CD4-positive, alpha-beta T cell treated with Interleukin-6 for 4 hours (primary cell): ENCODE measurements around the gene ECT2L.
A peak's percentile ranks its signal among the peaks of the same experiment; 100 is the strongest.

ENCODE experiments used
- DNase-seq: peaks from one replicate; pipeline ENCODE4 v3.0.0-alpha.2; 2020; ENCODE audit warnings: mixed read lengths

The ECT2L gene

DNA sequence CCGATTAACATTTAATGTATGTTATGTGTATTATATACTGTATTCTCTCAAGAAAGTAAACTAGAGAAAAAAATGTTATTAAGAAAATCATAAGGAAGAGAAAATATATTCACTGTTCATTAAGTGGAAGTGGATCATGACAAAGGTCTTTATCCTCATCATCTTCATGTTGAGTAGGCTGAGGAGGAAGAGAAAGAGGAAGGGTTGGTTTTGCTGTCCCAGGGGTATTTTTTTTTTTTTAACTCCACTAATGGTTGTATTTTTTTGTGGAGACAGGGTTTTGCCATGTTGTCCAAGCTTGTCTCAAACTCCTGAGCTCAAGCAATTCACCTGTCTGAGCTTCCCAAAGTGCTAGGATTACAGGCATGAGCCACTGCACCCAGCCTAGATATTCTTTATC is 11.0 kb downstream of the ECT2L start:
- DNase-seq: no peak

DNA sequence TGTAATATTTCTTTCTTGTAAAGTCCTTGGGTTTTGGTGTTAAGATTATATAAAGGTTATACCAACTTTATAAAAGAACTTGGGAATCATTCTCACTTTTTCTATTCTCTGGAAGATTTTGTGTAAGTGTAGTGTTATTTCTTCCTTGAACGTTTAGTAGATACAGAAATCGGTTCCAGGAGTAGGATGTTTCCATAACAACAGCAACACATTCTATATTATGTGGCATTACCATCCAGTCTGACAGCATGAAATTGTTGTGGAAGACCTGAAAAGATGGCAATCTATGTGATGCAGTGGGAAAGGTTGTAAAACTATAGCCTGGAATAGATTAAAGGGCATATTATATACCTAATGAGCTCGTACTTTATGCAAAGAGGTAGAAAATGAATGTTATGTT is 13.8 kb downstream of the ECT2L start:
- DNase-seq: no peak

DNA sequence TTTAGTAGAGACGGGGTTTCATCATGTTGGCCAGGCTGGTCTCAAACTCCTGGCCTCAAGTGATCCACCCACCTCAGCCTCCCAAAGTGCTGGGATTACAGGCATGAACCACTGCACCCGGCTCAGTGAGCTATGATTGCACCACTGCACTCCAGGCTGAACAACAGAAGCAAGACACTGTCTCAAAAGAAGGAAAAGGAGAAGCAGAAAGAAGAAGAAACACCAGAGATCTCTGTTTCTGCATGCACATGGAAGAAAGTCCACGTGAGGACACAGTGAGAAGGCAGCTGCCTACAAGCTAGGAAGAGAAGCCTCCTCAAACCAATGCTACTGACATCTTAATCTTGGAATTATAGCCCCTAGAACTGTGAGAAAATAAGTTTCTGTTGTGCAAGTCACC is 16.0 kb downstream of the ECT2L start:
- no peak for DNase-seq

DNA sequence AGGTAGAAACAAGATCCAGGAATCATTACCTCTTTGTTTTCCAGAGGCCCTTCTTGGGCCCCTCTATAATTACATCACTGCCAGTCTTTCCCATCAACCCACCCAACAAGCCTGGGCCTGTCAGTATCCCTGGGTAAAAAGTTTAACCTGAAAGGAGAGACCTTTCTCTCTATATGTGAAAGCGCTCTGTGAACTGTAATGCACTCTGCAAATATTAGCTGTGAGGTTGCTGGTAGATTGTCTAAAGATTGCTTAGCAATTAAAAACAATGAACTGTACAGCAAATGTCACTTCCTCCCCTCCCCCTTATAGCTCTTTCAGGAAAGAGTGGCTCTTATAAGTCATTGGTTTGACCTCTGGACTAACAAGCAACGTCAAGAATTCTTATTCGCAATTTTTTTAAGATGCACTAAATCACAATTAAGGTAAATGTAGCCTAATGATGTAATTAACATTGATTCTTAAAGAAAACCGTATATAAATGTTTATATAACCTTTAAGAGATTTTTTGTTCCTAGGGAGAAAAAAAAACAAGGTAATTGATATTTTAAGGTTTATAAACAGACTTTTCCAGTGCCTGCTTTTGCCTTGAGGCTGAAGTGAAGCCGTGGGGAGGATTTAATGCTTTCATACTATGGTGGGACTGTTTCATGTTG is 18.4 kb downstream of the ECT2L start:
- no peak for DNase-seq

DNA sequence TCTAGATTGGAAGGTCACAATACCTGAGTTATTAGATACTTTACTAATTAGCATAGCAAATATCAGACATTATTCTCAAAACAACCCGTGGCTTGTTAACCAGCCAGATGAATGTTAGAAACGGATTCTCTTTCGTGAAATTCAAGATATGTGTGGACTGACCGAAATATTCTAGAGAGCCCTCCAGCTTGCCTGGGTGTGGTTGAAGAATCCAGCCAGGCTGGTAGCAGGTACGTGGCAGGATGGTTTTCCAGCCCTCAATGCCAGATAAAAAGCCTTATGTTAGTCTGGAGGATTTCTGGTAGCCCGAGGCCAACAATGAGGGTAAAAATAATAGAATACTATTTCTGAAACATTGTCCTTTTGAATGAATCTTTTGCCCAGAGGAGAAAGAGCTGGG is 19.3 kb downstream of the ECT2L start:
- DNase-seq: no peak

DNA sequence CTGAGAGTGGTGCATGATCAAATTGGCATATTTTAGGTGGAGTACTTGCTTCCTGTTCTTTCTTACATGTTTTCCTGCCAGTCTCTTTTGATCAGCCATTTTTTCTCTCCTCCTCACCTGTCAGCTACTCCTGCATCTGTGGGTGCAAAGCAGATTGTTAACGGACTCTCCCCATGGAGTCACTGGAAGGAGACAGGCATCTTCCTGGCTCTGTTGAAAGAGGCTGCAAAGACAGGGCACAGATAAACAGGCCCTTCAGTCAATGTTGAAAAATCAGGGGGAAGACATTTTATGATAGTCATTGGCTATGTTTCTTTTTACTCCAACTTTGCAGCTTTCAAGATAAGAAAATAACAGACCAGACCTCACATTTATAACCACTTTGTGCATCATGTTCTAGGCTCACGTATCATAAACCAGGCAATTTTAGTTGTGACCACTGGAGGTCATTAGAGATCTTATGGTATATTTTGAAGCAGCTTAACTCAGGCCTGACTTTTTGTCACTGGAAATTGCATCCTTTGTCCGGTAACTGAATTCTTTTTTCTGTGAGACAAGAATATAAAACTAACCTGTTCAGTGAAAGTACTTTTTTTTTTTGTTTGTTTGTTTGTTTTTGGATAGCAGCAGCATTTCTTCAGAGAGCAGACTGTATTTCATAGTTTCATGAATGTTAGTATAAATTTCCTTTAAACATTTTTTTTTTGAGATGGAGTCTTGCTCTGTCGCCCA is 20.1 kb downstream of the ECT2L start:
- DNase-seq: no peak

DNA sequence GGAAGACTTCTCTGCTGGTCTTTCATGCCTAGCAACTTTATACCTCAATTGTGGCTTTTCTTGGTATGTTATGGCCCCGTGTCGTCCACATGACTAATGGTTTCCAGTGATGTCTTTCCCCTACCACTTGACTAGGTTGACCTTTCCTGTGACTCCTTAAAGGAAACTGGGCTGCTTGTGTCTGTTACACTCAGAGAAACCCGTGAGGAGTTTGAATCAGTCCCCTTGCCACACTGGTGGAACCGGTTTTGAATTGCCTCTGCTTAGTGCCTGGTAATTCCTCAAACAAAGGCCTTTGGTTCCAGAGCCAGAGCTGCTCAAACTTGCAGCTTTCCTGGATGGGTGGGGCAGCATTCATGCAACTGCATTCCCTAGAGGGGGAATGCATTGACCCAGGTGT is 21.9 kb downstream of the ECT2L start:
- DNase-seq: no peak

DNA sequence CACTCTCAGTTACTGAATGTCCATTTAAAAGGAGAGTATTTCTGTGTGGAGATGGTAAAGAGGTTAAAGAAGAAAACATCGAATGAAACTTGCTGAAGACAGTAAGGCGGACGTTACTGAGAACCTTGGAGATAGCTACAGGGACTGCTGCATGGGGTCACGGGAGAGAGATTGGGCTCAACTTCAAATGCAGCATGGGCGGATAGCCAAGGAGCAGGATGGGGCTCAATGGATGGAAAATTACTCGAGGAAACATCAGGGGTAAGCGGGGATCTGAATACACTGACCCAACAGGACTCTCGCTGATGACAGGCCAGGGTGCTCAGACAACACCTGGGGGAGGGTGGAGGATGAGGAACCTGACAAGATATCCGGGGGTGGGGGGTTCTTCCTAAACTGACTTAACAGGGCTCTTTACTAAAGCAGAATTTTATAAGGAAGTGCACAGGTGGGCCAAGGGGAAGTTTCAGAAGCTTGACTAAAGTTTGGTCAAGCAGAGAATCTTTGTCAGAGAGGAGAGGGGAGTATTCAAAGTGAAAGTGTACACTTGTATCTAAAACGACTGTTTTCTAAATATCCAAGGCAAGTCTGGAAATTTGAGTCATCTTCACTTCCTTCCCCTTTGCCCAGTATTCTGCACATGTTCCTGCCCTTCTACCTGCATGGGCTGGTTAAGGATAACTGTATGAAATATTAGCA is 22.8 kb downstream of the ECT2L start:
- no peak for DNase-seq

DNA sequence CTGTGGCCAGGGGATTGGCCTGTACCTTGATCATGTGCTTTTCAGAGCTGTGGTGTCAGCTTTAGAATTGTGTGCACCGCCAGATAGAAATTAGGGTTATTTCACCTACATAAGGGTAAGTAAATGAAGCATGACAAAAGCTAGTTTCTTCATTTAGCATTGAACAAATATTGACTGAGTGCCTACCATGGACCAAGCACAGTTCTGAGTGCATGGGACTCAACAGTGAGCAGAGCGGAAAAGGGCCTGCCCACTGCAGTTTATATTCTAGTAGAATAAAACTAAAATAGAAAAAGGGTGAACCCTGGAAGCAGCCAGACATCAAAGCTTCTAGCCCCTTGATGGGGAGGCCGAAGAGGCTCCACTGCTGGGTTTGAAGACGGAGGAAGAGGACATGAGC is 25.6 kb downstream of the ECT2L start:
- no peak for DNase-seq

DNA sequence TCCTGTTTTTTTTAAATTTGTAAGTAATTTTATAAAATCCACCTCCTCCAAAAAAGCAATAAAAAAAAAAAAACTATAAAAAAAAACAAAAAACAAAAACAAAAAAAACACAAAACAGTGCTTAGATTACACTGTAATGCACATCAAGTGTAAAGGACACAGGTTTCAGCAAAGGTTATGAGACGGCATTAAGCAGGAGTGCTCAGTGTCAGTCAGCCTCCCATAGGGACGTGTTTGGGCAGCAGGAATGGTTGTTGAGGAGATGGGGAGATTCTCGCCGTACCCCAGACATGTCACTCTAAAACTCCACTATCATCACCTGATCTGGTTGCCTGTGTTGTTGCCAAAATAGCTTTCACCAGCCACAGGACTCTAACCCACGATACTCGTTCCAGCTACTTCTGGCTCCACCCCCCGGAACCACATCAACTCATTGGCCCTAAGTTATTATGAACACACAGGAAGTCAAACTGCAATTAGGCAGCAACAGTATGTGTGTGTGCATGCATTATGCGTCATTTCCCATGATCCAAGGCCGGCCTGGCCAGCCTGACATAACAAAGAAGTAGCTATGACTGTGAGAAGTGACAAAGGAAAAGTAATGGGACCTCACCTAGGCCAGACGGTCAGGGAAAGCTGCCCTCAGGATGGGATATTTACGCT is 28.7 kb downstream of the ECT2L start:
- peak; percentile 10 for DNase-seq

DNA sequence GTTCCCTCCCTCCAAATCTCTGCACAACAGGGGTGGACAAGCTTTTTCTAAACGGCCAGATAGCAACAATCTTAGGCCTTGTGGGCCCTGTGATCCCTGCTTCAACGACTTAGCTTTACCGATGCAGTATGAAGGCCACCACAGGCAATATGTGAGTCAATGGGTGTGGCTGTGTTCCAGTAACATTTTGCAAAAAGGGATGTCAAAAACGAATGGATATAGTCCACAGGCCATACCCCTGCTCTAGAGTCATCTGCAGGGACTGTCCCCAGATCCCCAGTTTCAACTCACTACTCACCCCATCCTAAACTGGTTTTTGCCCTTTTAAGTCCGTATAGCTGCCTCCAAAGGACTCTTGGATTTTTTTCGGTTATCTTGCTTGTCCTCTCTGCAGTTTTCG is 34.4 kb downstream of the ECT2L start:
- DNase-seq: no peak

DNA sequence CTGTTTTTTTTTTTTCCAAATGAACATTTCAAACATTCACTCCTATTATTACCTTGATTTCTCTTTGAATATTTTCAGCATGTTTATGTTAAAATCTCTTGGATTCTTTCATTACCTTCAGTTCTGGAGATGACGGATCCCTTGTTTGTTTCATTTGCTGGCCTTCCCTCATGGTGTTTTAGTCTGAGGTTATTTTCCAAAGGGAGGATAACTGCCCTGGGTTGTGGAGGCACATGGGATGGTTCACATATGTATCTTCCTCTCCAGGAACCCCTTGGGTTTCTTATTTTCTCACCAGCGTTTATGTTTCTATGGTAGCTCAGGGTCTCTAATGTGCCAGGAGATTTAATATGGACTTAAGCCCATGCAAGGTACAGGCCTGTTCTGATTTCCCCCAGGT is 36.3 kb downstream of the ECT2L start:
- DNase-seq: no peak

DNA sequence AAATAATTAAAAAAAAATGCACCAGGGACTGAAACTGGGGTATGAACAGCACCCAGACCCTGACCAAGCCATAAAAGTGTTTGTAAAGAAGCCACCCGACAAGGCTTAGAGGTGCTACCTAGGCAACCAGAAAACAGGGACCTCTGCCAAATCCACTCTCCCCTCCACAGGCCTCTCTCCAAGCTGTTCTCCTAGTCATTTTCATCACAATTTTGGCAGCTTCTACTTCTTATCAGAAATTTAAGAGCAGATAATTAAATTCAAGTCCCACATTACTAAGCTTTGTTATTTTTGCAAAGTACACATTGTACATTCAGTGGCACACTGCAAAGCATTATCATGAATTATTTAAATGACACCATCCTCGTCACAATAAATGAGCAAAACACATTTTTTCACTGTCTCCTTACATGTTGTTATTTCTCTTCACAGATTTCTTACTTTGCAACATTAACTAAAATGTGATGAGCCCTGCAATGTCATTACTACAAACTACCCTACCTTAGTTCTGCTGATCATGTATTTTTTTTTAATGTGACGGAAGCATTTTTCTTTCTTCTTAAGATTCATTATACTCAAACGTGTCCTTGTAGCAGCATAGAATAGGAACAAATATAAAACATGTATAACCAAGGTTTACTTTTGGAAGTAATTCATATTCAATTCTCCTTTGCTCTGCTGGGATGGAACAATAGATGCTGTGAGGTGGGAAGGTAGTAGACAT is 38.1 kb downstream of the ECT2L start:
- DNase-seq: no peak

DNA sequence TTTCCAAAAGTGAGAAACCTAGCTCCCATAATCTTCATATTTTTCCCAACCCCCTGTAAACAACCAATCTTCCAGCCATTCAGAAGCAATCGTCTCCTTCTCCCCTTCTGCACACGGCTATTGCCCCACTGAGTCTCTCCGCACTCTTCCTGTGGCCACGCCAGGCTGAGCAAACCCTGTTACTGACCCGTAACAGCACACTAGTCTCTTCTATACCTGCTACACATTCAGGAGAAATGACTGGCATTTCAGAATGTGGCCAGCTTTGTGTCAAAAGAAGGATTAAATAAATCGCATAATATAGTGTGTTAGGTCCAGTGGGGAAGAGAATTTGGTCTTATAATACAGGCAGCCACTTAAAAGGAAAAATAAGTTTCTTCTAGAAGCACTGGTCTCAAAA is 41.4 kb downstream of the ECT2L start:
- DNase-seq: no peak

DNA sequence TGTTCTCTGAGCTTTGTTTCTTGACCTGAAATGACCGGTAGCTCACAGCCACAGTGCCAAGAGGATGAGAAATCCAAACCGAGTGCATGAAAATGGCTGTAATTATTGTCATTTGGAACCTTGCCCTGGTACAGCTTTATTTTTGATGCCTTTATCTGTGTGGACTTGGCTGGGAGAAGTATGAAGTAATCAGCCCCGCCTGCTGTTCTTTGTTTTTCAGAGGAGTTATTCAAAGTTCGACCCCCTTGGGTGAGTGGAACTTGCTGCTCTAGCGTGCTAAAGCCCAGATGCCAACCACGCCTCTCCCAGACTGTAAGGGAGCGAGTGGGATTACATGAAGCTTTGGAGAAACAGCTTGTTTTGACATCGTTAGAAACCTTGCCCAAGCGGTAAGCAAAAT is 48.3 kb downstream of the ECT2L start:
- DNase-seq: no peak

DNA sequence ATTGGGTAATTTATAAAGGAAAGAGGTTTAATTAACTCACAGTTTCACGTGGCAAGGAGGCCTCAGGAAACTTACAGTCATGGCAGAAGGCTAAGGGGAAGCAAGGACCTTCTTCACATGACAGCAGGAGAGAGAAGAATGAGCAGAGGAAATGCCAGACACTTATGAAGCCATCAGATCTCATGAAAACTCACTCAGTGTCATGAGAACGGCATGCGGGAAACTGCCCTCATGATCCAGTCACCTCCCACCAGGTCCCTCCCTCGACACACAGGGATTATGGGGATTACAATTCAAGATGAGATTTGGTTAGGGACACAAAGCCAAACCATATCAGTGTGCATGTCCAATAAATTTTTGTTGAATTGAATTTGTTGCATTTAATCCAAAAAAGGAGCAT is 52.0 kb downstream of the ECT2L start:
- DNase-seq: no peak

DNA sequence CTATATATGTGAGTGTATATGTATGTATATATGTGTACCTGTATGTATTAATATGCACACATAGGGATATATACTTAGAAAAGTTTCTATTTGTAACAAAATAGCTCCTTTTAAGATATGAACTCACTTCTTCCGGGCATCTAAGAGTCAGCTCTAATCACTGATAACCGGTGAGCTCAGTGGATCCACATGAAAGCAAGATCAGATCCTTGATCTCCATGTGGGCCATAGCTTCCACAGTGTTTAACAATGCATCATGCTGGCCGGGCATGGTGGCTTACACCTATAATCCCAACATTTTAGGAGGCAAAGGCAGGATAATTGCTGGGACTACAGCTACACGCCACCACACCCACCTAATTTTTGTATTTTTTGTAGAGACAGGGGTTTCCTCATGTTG is 52.6 kb downstream of the ECT2L start:
- DNase-seq: no peak

DNA sequence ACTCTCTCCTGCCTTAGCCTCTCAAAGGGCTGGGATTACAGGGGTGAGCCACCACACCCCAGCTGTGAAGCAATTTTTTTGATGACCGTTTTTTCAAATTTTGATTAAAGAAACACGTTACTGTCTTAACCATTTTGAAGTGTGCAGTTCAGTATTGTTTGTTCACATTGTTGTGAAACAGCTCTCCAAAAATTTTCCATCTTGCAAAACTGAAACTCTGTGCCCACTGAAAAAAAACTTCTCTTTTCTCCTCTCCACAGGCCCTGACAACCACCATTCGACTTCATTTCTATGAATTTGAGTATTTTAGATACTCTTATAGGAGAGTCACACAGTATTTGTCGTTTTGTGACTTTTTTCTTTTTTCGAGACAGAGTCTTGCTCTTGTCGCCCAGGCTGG is 53.9 kb downstream of the ECT2L start:
- DNase-seq: no peak

DNA sequence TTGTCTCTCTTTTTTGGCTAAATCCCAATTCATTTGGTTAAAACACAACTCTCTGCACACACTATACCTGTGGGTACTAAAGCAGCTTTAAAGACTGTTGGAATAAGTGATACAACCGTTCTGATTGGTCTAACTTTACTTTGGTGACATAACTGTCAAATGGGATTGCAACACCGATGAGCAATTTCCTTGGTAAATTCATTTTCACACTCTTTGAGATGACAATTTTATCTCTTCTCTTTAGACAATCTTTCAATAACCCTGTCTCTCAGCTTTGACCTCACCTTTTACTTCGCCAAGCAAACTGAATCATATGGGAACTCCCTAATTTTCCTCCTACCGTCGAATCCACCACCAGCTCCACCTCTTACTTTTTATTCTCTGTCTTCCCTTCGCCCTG is 60.8 kb downstream of the ECT2L start:
- DNase-seq: no peak

DNA sequence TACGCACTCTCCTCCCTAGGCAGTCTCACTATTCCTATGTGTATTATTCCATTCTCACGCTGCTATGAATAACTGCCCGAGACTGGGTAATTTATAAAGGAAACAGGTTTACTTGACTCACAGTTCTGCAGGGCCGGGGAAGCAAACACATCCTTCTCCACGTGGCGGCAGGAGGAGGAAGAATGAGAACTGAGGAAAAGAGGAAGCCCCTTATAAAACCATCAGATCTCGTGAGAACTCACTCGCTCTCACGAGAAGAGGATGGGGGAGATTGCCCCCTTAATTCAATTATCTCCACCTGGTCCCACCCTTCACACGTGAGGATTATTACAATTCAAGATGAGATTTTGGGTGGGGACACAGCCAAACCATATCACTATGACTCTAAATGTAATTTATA is 61.9 kb downstream of the ECT2L start:
- DNase-seq: no peak

DNA sequence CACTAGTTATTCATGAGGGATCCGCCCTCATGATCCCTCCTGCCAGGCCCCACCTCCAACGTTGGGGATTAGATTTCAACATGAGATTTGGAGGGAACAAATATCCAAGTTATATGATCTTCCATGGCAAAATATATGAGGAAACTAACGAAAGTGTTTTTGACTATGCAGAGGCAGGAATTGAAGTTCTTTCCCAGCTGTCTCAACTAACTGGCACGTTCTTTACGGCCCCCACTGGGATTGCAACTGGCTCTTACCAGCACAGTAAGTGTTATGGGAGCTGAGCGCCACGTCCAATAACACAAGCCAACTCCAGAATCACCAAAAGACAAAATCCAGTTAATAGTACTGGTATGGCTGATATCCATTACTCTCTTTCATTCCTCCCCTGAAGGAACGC is 66.6 kb downstream of the ECT2L start:
- DNase-seq: no peak

DNA sequence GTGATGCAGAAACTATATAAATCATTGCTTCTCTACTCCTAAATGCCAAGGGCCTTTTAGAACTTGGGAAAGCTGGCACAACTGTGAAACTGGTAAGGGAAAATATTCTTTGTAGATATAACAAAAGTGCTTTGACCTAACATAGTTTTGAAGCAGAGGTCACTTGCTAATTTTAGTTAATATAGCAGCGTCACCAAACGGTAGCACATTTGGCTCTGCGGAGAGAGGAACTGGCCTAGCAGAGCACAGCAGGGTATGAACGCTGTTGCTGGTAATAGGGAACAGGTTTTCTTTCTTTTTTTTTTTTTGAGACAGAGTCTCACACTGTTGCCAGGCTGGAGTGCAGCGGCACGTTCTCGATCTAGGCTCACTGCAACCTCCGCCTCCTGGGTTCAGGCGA is 67.4 kb downstream of the ECT2L start:
- no peak for DNase-seq

DNA sequence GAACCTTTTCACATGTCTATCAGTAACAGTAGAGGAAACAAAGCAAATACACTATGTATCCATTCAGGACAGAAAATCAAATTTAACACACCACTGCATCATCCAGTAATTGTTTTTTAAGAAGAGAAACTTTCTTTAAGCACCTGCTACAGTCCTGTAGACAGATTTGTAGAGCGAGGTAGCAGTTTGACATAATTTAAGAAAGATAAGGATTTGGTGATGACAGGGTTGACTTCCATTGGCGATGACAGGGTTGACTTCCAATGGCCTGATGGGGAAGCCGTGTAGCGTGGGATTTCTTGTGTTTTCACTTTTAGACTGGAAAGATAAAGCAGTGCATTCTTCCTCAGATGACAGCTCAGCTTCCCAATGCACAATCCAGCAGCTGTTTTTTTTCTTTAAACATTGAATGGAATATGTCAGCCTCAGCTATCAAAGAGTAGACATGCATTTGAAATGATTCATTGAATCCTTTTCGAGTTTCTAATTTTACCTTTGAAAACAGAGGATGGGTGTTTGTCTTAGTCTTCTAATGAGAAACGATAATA is 68.5 kb downstream of the ECT2L start:
- no peak for DNase-seq
